Neural cell (in vitro differentiated cells): ENCODE measurements around the gene ODC1. TPM values are rescaled to one million over a fixed set of nuclear protein-coding genes. Genes with fewer than 3 reads are reported as not detected.

ENCODE experiments used
- H2AFZ ChIP-seq: fragments of 200-600, 300-800 bp; sonication (generic), shearing (Covaris generic); 2 replicates; pipeline ENCODE4 v1.6.0; 2014; ENCODE audit warnings: low read depth, mild to moderate bottlenecking, antibody characterized with exemption, low read length, moderate library complexity
- H3F3A ChIP-seq: fragments of 200-600 bp; shearing (Covaris generic); 2 replicates; pipeline ENCODE4 v1.6.1; 2016; ENCODE audit warnings: mild to moderate bottlenecking, moderate library complexity, mixed read lengths, antibody characterized with exemption, low read length; ENCODE audit not compliant: insufficient read depth, poor library complexity, severe bottlenecking
- H3K27ac ChIP-seq: fragments of 200-600, 300-800 bp; sonication (generic), shearing (Covaris generic); 2 replicates; pipeline ENCODE4 v1.5.1; 2014; ENCODE audit warnings: mild to moderate bottlenecking, low read length, moderate library complexity
- H3K27me3 ChIP-seq: fragments of 300-800, 200-600 bp; sonication (generic), shearing (Covaris generic); 2 replicates; pipeline ENCODE4 v1.6.0; 2014; ENCODE audit warnings: mild to moderate bottlenecking, low read depth, low read length, moderate library complexity; ENCODE audit not compliant: insufficient read depth
- H3K36me3 ChIP-seq: fragments of 300-800, 200-600 bp; sonication (generic), shearing (Covaris generic); 2 replicates; pipeline ENCODE4 v1.5.1; 2014; ENCODE audit warnings: mild to moderate bottlenecking, antibody characterized with exemption, low read length, moderate library complexity; ENCODE audit not compliant: insufficient read depth
- H3K4me2 ChIP-seq: fragments of 300-800, 200-600 bp; sonication (generic), shearing (Covaris generic); 2 replicates; pipeline ENCODE4 v1.6.0; 2014; ENCODE audit warnings: mild to moderate bottlenecking, low read length
- H3K4me3 ChIP-seq: fragments of 300-800, 200-600 bp; sonication (generic), shearing (Covaris generic); 2 replicates; pipeline ENCODE4 v1.5.1; 2014; ENCODE audit warnings: mild to moderate bottlenecking, low read length, moderate library complexity
- H3K79me2 ChIP-seq: fragments of 200-600 bp; shearing (Covaris generic); replicated peaks from 2 replicates; pipeline ENCODE4 v1.6.0; 2014; ENCODE audit warnings: mild to moderate bottlenecking, low read length, moderate library complexity; ENCODE audit not compliant: insufficient read depth
- H3K9ac ChIP-seq: fragments of 300-800, 200-600 bp; sonication (generic), shearing (Covaris generic); 2 replicates; pipeline ENCODE4 v1.6.1; 2016; ENCODE audit warnings: mild to moderate bottlenecking, low read length, mixed read lengths
- H3K9me2 ChIP-seq: fragments of 200-600 bp; shearing (Covaris generic); 2 replicates; pipeline ENCODE4 v1.6.1; 2016; ENCODE audit warnings: mild to moderate bottlenecking, low read length, mixed read lengths; ENCODE audit not compliant: insufficient read depth
- H3K9me3 ChIP-seq: fragments of 200-600, 300-800 bp; sonication (generic), shearing (Covaris generic); 2 replicates; pipeline ENCODE4 v1.6.1; 2016; ENCODE audit warnings: mild to moderate bottlenecking, mixed run types, low read length, moderate library complexity, mixed read lengths
- H4K20me1 ChIP-seq: fragments of 200-600 bp; shearing (Covaris generic); 2 replicates; pipeline ENCODE4 v1.6.1; 2016; ENCODE audit warnings: mild to moderate bottlenecking, mixed run types; ENCODE audit not compliant: insufficient read depth
- EP300 ChIP-seq: fragments of 450-650 bp; conservative IDR thresholded peaks from 2 replicates; pipeline ENCODE4 v1.6.1; 2014; ENCODE audit warnings: antibody characterized with exemption, mild to moderate bottlenecking, moderate library complexity; ENCODE audit not compliant: poor library complexity, severe bottlenecking
- EZH2 ChIP-seq: fragments of 200-600, 300-800 bp; shearing (Covaris generic), sonication (generic); IDR thresholded peaks from 2 replicates; pipeline ENCODE4 v1.6.1; 2014; ENCODE audit warnings: antibody characterized with exemption, low read length, borderline replicate concordance, mild to moderate bottlenecking; ENCODE audit not compliant: insufficient read depth, poor library complexity, severe bottlenecking
- MXI1 ChIP-seq: fragments of 450-650 bp; conservative IDR thresholded peaks from 2 replicates; pipeline ENCODE4 v1.6.1; 2014; ENCODE audit warnings: antibody characterized with exemption, mild to moderate bottlenecking; ENCODE audit not compliant: poor library complexity, severe bottlenecking
- POLR2AphosphoS5 ChIP-seq: IDR thresholded peaks from 2 replicates; pipeline ENCODE4 v1.6.1; 2012
- RAD21 ChIP-seq: fragments of 450-650 bp; conservative IDR thresholded peaks from 2 replicates; pipeline ENCODE4 v1.6.1; 2014; ENCODE audit warnings: antibody characterized with exemption, mild to moderate bottlenecking, moderate library complexity
- SMC3 ChIP-seq: fragments of 450-650 bp; conservative IDR thresholded peaks from 2 replicates; pipeline ENCODE4 v1.6.1; 2014; ENCODE audit warnings: antibody characterized with exemption, mild to moderate bottlenecking, moderate library complexity; ENCODE audit not compliant: poor library complexity
- TAF1 ChIP-seq: IDR thresholded peaks from 2 replicates; pipeline ENCODE4 v1.6.1; 2012; ENCODE audit warnings: low read depth
- polyA plus RNA-seq: library from polyadenylated mRNA; depleted of rRNA; stranded (reverse); fragments of >200 nt; gene quantifications from 2 replicates; pipeline ENCODE4 v1.2.3, GENCODE V29; 2014
- TF ChIP-seq, protein P1 (sequence below): IDR thresholded peaks from 2 replicates; pipeline ENCODE4 v1.6.1; 2012; ENCODE audit warnings: borderline replicate concordance
- TF ChIP-seq, protein P2 (sequence below): fragments of 450-650 bp; IDR thresholded peaks from 2 replicates; pipeline ENCODE4 v1.5.1; 2014; ENCODE audit warnings: antibody characterized with exemption, mild to moderate bottlenecking, moderate library complexity; ENCODE audit not compliant: poor library complexity, severe bottlenecking

ODC1 gene
- polyA plus RNA-seq, 1 donor from 2014 or later, result 1,107 TPM

DNA sequence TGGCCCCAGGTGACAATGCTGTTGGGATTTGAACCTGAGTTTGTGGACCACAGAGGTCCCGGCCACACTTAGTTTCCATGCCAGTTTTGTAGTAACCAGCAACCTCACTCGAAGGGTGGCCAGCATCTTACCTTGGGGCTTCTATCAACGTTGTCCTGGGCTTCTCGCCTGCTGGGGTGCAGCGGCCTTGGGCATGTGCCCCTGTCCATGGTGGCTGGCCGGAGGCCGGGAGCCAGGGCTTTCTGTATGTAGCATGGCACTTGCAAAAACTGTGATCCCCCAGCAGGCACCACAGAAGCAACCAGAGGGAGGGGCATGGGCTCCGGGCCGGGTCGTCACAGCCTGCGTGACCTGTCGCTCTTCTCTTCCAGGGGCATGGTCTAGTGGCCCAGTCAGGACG lies 51.7 kb downstream of the ODC1 start:
- Histone ChIP-seq H3K9me3 (no peaks in the 10 kb centered on the region), H3F3A (peaks cover 3% of the 10 kb centered on the region), H3K27me3 (no peaks in the 10 kb centered on the region), H3K9ac (no peak overlapping the region), H3K4me2 (no peak overlapping the region), H3K4me3 (no peak overlapping the region), H3K36me3 (no peaks in the 10 kb centered on the region), H3K27ac (peak overlapping the region; percentile 27), H3K9me2 (no peaks in the 10 kb centered on the region), H4K20me1 (no peaks in the 10 kb centered on the region), H2AFZ (no peak overlapping the region), H3K79me2 (no peaks in the 10 kb centered on the region)
- TF ChIP-seq POLR2AphosphoS5 (no peak), TAF1 (no peak), SMC3 (no peak), EP300 (no peak), EZH2 (no peak), MXI1 (no peak), RAD21 (no peak)
- TF ChIP-seq, protein P1, sequence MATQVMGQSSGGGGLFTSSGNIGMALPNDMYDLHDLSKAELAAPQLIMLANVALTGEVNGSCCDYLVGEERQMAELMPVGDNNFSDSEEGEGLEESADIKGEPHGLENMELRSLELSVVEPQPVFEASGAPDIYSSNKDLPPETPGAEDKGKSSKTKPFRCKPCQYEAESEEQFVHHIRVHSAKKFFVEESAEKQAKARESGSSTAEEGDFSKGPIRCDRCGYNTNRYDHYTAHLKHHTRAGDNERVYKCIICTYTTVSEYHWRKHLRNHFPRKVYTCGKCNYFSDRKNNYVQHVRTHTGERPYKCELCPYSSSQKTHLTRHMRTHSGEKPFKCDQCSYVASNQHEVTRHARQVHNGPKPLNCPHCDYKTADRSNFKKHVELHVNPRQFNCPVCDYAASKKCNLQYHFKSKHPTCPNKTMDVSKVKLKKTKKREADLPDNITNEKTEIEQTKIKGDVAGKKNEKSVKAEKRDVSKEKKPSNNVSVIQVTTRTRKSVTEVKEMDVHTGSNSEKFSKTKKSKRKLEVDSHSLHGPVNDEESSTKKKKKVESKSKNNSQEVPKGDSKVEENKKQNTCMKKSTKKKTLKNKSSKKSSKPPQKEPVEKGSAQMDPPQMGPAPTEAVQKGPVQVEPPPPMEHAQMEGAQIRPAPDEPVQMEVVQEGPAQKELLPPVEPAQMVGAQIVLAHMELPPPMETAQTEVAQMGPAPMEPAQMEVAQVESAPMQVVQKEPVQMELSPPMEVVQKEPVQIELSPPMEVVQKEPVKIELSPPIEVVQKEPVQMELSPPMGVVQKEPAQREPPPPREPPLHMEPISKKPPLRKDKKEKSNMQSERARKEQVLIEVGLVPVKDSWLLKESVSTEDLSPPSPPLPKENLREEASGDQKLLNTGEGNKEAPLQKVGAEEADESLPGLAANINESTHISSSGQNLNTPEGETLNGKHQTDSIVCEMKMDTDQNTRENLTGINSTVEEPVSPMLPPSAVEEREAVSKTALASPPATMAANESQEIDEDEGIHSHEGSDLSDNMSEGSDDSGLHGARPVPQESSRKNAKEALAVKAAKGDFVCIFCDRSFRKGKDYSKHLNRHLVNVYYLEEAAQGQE, result no peak
- TF ChIP-seq, protein P2, sequence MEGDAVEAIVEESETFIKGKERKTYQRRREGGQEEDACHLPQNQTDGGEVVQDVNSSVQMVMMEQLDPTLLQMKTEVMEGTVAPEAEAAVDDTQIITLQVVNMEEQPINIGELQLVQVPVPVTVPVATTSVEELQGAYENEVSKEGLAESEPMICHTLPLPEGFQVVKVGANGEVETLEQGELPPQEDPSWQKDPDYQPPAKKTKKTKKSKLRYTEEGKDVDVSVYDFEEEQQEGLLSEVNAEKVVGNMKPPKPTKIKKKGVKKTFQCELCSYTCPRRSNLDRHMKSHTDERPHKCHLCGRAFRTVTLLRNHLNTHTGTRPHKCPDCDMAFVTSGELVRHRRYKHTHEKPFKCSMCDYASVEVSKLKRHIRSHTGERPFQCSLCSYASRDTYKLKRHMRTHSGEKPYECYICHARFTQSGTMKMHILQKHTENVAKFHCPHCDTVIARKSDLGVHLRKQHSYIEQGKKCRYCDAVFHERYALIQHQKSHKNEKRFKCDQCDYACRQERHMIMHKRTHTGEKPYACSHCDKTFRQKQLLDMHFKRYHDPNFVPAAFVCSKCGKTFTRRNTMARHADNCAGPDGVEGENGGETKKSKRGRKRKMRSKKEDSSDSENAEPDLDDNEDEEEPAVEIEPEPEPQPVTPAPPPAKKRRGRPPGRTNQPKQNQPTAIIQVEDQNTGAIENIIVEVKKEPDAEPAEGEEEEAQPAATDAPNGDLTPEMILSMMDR, result no peak

DNA sequence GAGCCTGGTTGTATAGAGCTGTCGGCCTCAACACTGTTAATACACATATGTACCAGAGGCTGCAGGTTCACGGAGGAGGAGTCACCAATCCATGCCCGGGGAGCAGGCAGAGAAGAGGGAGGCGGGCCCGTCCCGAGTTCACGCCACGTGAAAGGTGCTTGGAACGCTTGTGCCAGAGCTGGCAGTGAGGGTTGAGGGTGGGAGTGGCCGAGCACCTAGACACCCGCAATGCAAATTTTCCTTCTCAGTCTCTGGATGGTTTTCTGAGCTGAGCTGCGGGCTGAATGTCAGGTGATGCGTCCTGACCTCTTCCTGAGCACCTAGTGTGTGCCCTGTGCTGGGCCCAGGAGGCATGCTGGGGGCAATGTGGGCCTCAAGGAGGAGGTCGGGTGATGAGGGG lies 52.2 kb downstream of the ODC1 start:
- no peaks in the 10 kb centered on the region for H3K36me3 ChIP-seq
- peaks cover 3% of the 10 kb centered on the region for H3F3A ChIP-seq
- H4K20me1 ChIP-seq, result no peaks in the 10 kb centered on the region
- H3K27ac ChIP-seq, result peak overlapping the region; percentile 27
- H2AFZ ChIP-seq, result no peak overlapping the region
- H3K9me2 ChIP-seq, result no peaks in the 10 kb centered on the region
- no peak overlapping the region for H3K9ac ChIP-seq
- TF ChIP-seq MXI1 (no peak), TAF1 (no peak), EZH2 (no peak), RAD21 (no peak), EP300 (no peak), SMC3 (no peak), POLR2AphosphoS5 (no peak)
- TF ChIP-seq, protein P2, result no peak
- TF ChIP-seq, protein P1, result no peak
- no peaks in the 10 kb centered on the region for H3K79me2 ChIP-seq
- H3K4me3 ChIP-seq, result no peak overlapping the region
- no peak overlapping the region for H3K4me2 ChIP-seq
- no peaks in the 10 kb centered on the region for H3K27me3 ChIP-seq
- no peaks in the 10 kb centered on the region for H3K9me3 ChIP-seq
